Measurements from ENCODE around the gene ITGAD. TPM values are rescaled to one million over a fixed set of nuclear protein-coding genes. Genes with fewer than 3 reads are reported as not detected.

ITGAD gene
- total and polyA plus RNA-seq, 8 donors = 0.04 to 0.35 (median 0.24) TPM; not detected in 2

- intact Hi-C loops (cut with DNase I) = no loop called here
- Histone ChIP-seq H3K36me3 (peaks cover 0 to 51% of the 10 kb centered on the region in 2 donors), H3K4me1 (peaks cover 6 to 18% of the 10 kb centered on the region in 2 donors), H3K4me3 (no peak overlapping the region), H3K27ac (no peak overlapping the region), H3K9me3 (no peaks in the 10 kb centered on the region), H3K27me3 (peaks cover 0 to 11% of the 10 kb centered on the region in 2 donors)
- ATAC-seq (no peak), DNase-seq (no peak)
- TF ChIP-seq CTCF (IDR thresholded peaks at IDR 0.05) = no peak
Observed at GRCh38 chr16:31467151-31467773, 74.1 kb downstream of the ITGAD start.

- no peaks in the 10 kb centered on the region for H3K9me3 ChIP-seq
- peaks cover 0 to 17% of the 10 kb centered on the region in 2 donors for H3K27me3 ChIP-seq
- H3K4me3 ChIP-seq = no peak overlapping the region
- peaks cover 0 to 45% of the 10 kb centered on the region in 2 donors for H3K36me3 ChIP-seq
- H3K27ac ChIP-seq = no peak overlapping the region
- DNase-seq (no peak), ATAC-seq (no peak)
- H3K4me1 ChIP-seq = peaks cover 11 to 22% of the 10 kb centered on the region in 2 donors
- no peak for TF ChIP-seq CTCF (IDR thresholded peaks at IDR 0.05)
- intact Hi-C loops (cut with DNase I) = no loop called here
Observed at GRCh38 chr16:31467858-31468257, 74.7 kb downstream of the ITGAD start.

- Histone ChIP-seq H3K36me3 (peaks cover 0 to 39% of the 10 kb centered on the region in 2 donors), H3K4me1 (peaks cover 16 to 34% of the 10 kb centered on the region in 2 donors), H3K27ac (peak overlapping the region in 1 of 2 donors; percentile 93)
Observed at GRCh38 chr16:31470615-31471014, 77.5 kb downstream of the ITGAD start.

GRCh38 chr16:31471241-31471874 lies 78.2 kb downstream of the ITGAD start:
- Histone ChIP-seq H3K4me1 (peaks cover 16 to 42% of the 10 kb centered on the region in 2 donors), H3K9me3 (no peaks in the 10 kb centered on the region), H3K27me3 (peaks cover 0 to 19% of the 10 kb centered on the region in 2 donors), H3K36me3 (peaks cover 0 to 39% of the 10 kb centered on the region in 2 donors), H3K27ac (peak overlapping the region; percentile 82 to 93), H3K4me3 (peak overlapping the region; percentile 56 to 62)
- DNase-seq (no peak), ATAC-seq (no peak)
- no peak for TF ChIP-seq CTCF (IDR thresholded peaks at IDR 0.05)
- intact Hi-C loops (cut with DNase I) = no loop called here

More at GRCh38 chr16:31470615-31471014, 77.5 kb downstream of the ITGAD start:
- peaks cover 0 to 19% of the 10 kb centered on the region in 2 donors for H3K27me3 ChIP-seq
- H3K4me3 ChIP-seq = no peak overlapping the region
- DNase-seq (no peak), ATAC-seq (no peak)
- no peak for TF ChIP-seq CTCF (IDR thresholded peaks at IDR 0.05)
- no peaks in the 10 kb centered on the region for H3K9me3 ChIP-seq
- intact Hi-C loops (cut with DNase I) = no loop called here
